Amniotic stem cell (primary cell): ENCODE measurements around the gene ZNF444.
"Not testable (repeated sequence)": the region's sequence is repeated elsewhere in the genome, so short reads cannot be mapped to it uniquely, and the experiment has no call there.

Experiments used
- DNase-seq: peaks from one replicate; lab custom pipeline; 2025; lab: John Stamatoyannopoulos, UW

ZNF444 gene

GRCh38 chr19:56177564-56178243, 36.6 kb downstream of the ZNF444 start:
- no peak for DNase-seq

- no peak for DNase-seq
Measured at GRCh38 chr19:56189785-56190184, 48.7 kb downstream of the ZNF444 start.

GRCh38 chr19:56191115-56191514, 50.0 kb downstream of the ZNF444 start:
- no peak for DNase-seq

- no peak for DNase-seq
Measured at GRCh38 chr19:56191711-56192110, 50.6 kb downstream of the ZNF444 start.

- DNase-seq: no peak
Measured at GRCh38 chr19:56193981-56194640, 53.0 kb downstream of the ZNF444 start.

GRCh38 chr19:56197646-56198045, 56.6 kb downstream of the ZNF444 start, which contains the start of gene ZSCAN5B:
Gene ZSCAN5B, minus strand, starts transcription at chr19:56197783. Its CDS starts 4,731 bp downstream, at chr19:56193052.
- DNase-seq: not testable (repeated sequence)

GRCh38 chr19:56199687-56200086, 58.6 kb downstream of the ZNF444 start:
- DNase-seq: no peak

GRCh38 chr19:56201973-56202372, 60.9 kb downstream of the ZNF444 start, which contains the start of gene ZSCAN5C:
Gene ZSCAN5C, plus strand, starts transcription at chr19:56202273. Its CDS starts 3,641 bp downstream, at chr19:56205914.
- no peak for DNase-seq

GRCh38 chr19:56207581-56207980, 66.5 kb downstream of the ZNF444 start:
- DNase-seq: not testable (repeated sequence)

- no peak for DNase-seq
Measured at GRCh38 chr19:56209091-56209490, 68.0 kb downstream of the ZNF444 start.

GRCh38 chr19:56210036-56210435, 68.9 kb downstream of the ZNF444 start:
- not testable (repeated sequence) for DNase-seq
